Mesenchymal stem cell (in vitro differentiated cells and primary cell): ENCODE data around the gene C5orf34.

Source experiments
- DNase-seq: peaks from one replicate; pipeline ENCODE4 v3.0.0-alpha.2; 2013
- H2AFZ ChIP-seq: one replicate; pipeline ENCODE4 v1.6.1; 2013; ENCODE audit warnings: low read depth, mild to moderate bottlenecking, control low read depth, inconsistent platforms, low read length, moderate library complexity
- H2AK5ac ChIP-seq: 2 replicates; pipeline ENCODE4 v1.6.1; 2013; ENCODE audit warnings: low read length, moderate library complexity, mild to moderate bottlenecking, inconsistent platforms; ENCODE audit not compliant: severe bottlenecking
- H2BK120ac ChIP-seq: one replicate; pipeline ENCODE4 v1.6.1; 2013; ENCODE audit warnings: low read depth, mild to moderate bottlenecking, inconsistent platforms, low read length, moderate library complexity
- H2BK12ac ChIP-seq, 2 experiments: one replicate each; pipeline ENCODE4 v1.6.1; 2013; ENCODE audit warnings: inconsistent platforms in 2 of 2, low read length in 2 of 2, mild to moderate bottlenecking in 2 of 2, moderate library complexity in 2 of 2, control low read depth in 1 of 2
- H2BK15ac ChIP-seq: one replicate; pipeline ENCODE4 v1.6.1; 2013; ENCODE audit warnings: mild to moderate bottlenecking, low read depth, inconsistent platforms; ENCODE audit not compliant: poor library complexity, severe bottlenecking
- H2BK5ac ChIP-seq: 2 replicates; pipeline ENCODE4 v1.6.1; 2013; ENCODE audit warnings: low read depth, mild to moderate bottlenecking, low read length, control low read depth, inconsistent platforms; ENCODE audit not compliant: poor library complexity, severe bottlenecking
- H3K14ac ChIP-seq, 2 experiments: one replicate each; pipeline ENCODE4 v1.6.1; 2013; ENCODE audit warnings: inconsistent platforms in 2 of 2, low read length in 2 of 2, control low read depth in 1 of 2, mild to moderate bottlenecking in 1 of 2, moderate library complexity in 1 of 2
- H3K18ac ChIP-seq, 2 experiments: one replicate each; pipeline ENCODE4 v1.6.1; 2013; ENCODE audit warnings: inconsistent platforms in 2 of 2, low read length in 2 of 2, control low read depth in 1 of 2, low read depth in 1 of 2, mild to moderate bottlenecking in 1 of 2
- H3K23ac ChIP-seq, 2 experiments: one replicate each; pipeline ENCODE4 v1.6.1; 2013; ENCODE audit warnings: inconsistent platforms in 2 of 2, low read length in 2 of 2, mild to moderate bottlenecking in 2 of 2, moderate library complexity in 2 of 2, control low read depth in 1 of 2
- H3K27ac ChIP-seq: 2 replicates; pipeline ENCODE4 v1.5.1; 2013; ENCODE audit warnings: mild to moderate bottlenecking, moderate library complexity, low read length, control low read depth, inconsistent platforms; ENCODE audit not compliant: poor library complexity, severe bottlenecking
- H3K27me3 ChIP-seq, 2 experiments: 2 replicates each; pipeline versions ENCODE4 v1.6.1 to v1.7.0; 2013; ENCODE audit warnings: low read length in 2 of 2, mild to moderate bottlenecking in 2 of 2, moderate library complexity in 2 of 2, control low read depth in 1 of 2, inconsistent platforms in 1 of 2; ENCODE audit not compliant: control insufficient read depth in 1 of 2, insufficient read depth in 1 of 2
- H3K36me3 ChIP-seq, 2 experiments: 2 replicates each; pipeline versions ENCODE4 v1.6.1 to v1.7.0; 2013; ENCODE audit warnings: low read length in 2 of 2, control low read depth in 1 of 2, inconsistent platforms in 1 of 2, low read depth in 1 of 2, mild to moderate bottlenecking in 1 of 2; ENCODE audit not compliant: insufficient read depth in 2 of 2, control insufficient read depth in 1 of 2
- H3K4ac ChIP-seq, 2 experiments: one replicate each; pipeline ENCODE4 v1.6.1; 2013; ENCODE audit warnings: inconsistent platforms in 2 of 2, low read length in 2 of 2, mild to moderate bottlenecking in 2 of 2, moderate library complexity in 2 of 2, control low read depth in 1 of 2, low read depth in 1 of 2
- H3K4me1 ChIP-seq: 2 replicates; pipeline ENCODE4 v1.6.1; 2013; ENCODE audit warnings: low read depth, low read length, control low read depth; ENCODE audit not compliant: control insufficient read depth, insufficient read depth
- H3K4me2 ChIP-seq: 2 replicates; pipeline ENCODE4 v1.6.1; 2013; ENCODE audit warnings: low read length, mild to moderate bottlenecking, inconsistent platforms; ENCODE audit not compliant: poor library complexity, severe bottlenecking
- H3K4me3 ChIP-seq, 2 experiments: 2 replicates each; pipeline versions ENCODE4 v1.5.1 to v1.7.0; 2013; ENCODE audit warnings: low read length in 2 of 2, mild to moderate bottlenecking in 2 of 2, control low read depth in 1 of 2, low read depth in 1 of 2; ENCODE audit not compliant: insufficient read depth in 1 of 2
- H3K79me1 ChIP-seq: replicated peaks from 2 replicates; pipeline ENCODE4 v1.6.1; 2013; ENCODE audit warnings: mild to moderate bottlenecking, control low read depth, low read length, inconsistent platforms; ENCODE audit not compliant: poor library complexity, severe bottlenecking
- H3K9ac ChIP-seq: 2 replicates; pipeline ENCODE4 v1.7.0; 2013; ENCODE audit warnings: mild to moderate bottlenecking, low read length, moderate library complexity
- H3K9me3 ChIP-seq: 2 replicates; pipeline ENCODE4 v1.7.0; 2013; ENCODE audit warnings: mild to moderate bottlenecking, low read length; ENCODE audit not compliant: control insufficient read depth
- H4K8ac ChIP-seq: one replicate; pipeline ENCODE4 v1.6.1; 2013; ENCODE audit warnings: inconsistent platforms, mild to moderate bottlenecking, low read length, moderate library complexity
- H4K91ac ChIP-seq: one replicate; pipeline ENCODE4 v1.6.1; 2013; ENCODE audit warnings: mild to moderate bottlenecking, low read length, inconsistent platforms
- WGBS: methylation state at CpG from one replicate; pipeline ENCODE4 v1.1.7; 2013; ENCODE audit warnings: mixed read lengths; 5-methylcytosine and 5-hydroxymethylcytosine counted together

Gene C5orf34

DNA sequence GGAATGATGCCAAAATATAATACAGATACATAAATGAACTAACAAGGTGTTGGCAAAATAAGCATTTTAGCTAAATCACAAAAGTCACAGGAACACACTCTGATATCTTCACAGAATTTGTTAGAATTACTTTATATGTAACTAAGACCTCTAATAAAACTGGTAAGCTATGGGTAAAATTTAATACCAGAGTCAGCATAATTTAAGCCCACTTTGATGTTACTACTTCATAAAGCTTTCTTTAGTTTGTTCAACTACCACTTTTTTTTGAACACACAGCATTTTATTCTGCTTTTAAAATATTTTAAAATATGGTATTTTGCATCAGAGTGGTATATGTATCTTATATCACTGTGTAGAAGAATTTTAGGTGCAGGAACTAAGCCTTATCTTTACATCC lies 22.0 kb upstream of the C5orf34 start:
- Histone ChIP-seq H2AFZ (no peak overlapping the region), H4K8ac (no peak overlapping the region), H3K23ac (no peak overlapping the region), H2BK12ac (no peak overlapping the region), H3K14ac (no peak overlapping the region), H3K36me3 (peaks cover 13 to 97% of the 10 kb centered on the region in 2 experiments), H2BK15ac (no peak overlapping the region), H3K9ac (no peak overlapping the region), H2BK120ac (no peak overlapping the region), H3K9me3 (no peaks in the 10 kb centered on the region), H3K4ac (no peak overlapping the region), H3K4me1 (no peaks in the 10 kb centered on the region), H3K18ac (no peak overlapping the region), H2AK5ac (no peak overlapping the region), H2BK5ac (no peak overlapping the region), H3K4me3 (no peak overlapping the region), H3K27me3 (no peaks in the 10 kb centered on the region), H4K91ac (no peak overlapping the region), H3K79me1 (peaks cover 10% of the 10 kb centered on the region), H3K4me2 (no peak overlapping the region), H3K27ac (no peak overlapping the region)
- no peak for DNase-seq

DNA sequence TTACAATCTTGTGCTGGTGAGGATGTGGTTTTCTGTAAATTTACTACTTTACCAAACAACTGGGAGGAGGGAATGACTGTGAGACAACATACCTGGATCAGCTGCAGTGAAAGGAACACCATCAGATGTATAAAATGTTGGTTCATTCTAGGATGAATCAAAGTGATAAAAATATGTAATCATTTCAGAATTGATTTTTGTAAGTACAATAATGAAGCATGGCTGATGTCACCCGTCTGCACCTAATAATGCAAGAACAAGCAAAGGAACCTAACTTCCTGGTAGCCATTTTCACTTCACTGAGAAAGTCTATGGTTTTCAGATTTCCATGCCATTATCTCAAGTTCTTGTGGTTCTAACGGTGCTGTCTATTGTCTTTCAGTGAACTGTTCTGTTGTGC lies 18.7 kb upstream of the C5orf34 start:
- no peak overlapping the region for H3K4me2 ChIP-seq
- H2BK5ac ChIP-seq: no peak overlapping the region
- peaks cover 15 to 98% of the 10 kb centered on the region in 2 experiments for H3K36me3 ChIP-seq
- H3K4me1 ChIP-seq: no peaks in the 10 kb centered on the region
- peaks cover 17% of the 10 kb centered on the region for H3K79me1 ChIP-seq
- H2BK120ac ChIP-seq: no peak overlapping the region
- H2AK5ac ChIP-seq: no peak overlapping the region
- no peak overlapping the region for H3K9ac ChIP-seq
- no peak overlapping the region for H4K8ac ChIP-seq
- no peak overlapping the region for H2AFZ ChIP-seq
- H3K4me3 ChIP-seq: no peak overlapping the region
- 90% methylated on average over 2 of the region's 2 CpGs for WGBS
- H3K9me3 ChIP-seq: no peaks in the 10 kb centered on the region
- no peak overlapping the region for H3K23ac ChIP-seq
- no peak overlapping the region for H3K4ac ChIP-seq
- DNase-seq: no peak
- H3K18ac ChIP-seq: no peak overlapping the region
- no peak overlapping the region for H2BK15ac ChIP-seq
- H3K27me3 ChIP-seq: no peaks in the 10 kb centered on the region
- no peak overlapping the region for H4K91ac ChIP-seq
- no peak overlapping the region for H2BK12ac ChIP-seq
- H3K27ac ChIP-seq: no peak overlapping the region
- no peak overlapping the region for H3K14ac ChIP-seq

DNA sequence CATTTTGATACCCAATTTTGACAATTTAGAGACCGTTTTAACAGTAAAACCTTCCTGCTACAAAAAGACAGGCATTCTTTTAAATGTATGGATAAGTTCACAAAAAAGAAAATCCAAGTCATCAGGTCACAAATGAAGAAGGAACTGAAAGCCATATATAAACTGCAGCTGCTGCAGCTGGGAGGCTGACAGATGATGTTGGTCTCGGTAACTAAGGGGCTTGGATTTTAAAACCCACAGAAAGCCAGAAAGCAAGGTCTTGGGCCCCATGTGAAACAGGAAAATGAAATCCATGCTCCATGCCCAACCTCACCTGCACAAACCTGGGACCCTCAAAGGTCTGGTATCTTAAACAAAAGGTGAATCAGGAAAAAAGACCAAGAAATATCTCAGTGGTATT lies 15.7 kb upstream of the C5orf34 start:
- no peak overlapping the region for H3K4me3 ChIP-seq
- no peak overlapping the region for H3K14ac ChIP-seq
- no peak overlapping the region for H2BK15ac ChIP-seq
- H3K9ac ChIP-seq: no peak overlapping the region
- no peak overlapping the region for H4K8ac ChIP-seq
- no peak overlapping the region for H3K4me2 ChIP-seq
- no peaks in the 10 kb centered on the region for H3K4me1 ChIP-seq
- H3K4ac ChIP-seq: no peak overlapping the region
- H3K18ac ChIP-seq: no peak overlapping the region
- H3K23ac ChIP-seq: no peak overlapping the region
- H3K27me3 ChIP-seq: no peaks in the 10 kb centered on the region
- H2BK12ac ChIP-seq: no peak overlapping the region
- no peak overlapping the region for H2AFZ ChIP-seq
- peaks cover 13% of the 10 kb centered on the region for H3K79me1 ChIP-seq
- DNase-seq: no peak
- no peaks in the 10 kb centered on the region for H3K9me3 ChIP-seq
- H2AK5ac ChIP-seq: no peak overlapping the region
- H3K27ac ChIP-seq: no peak overlapping the region
- H2BK120ac ChIP-seq: no peak overlapping the region
- H2BK5ac ChIP-seq: no peak overlapping the region
- H3K36me3 ChIP-seq: peaks cover 12 to 89% of the 10 kb centered on the region in 2 experiments
- 100% methylated on average over 1 of the region's 2 CpGs for WGBS
- H4K91ac ChIP-seq: no peak overlapping the region

DNA sequence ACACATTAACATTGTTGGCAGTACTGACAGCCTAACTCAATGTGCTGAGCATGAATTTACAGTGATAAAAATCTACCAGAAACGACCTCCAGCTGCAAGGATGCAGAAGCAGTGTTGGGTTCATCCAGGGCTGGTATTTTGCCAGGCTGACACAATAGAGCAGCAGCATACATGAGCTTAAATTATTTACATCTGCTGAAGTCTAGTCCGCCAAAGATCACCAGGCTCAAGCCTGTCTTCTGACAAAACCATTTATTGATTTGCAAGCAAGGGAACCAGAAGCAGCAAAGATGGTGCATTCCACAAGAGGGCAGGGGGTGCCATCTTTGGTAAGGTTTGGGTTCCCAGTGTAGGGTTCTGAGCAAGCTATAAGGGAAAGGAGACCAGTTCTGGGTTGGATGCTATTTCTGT lies 8.7 kb upstream of the C5orf34 start:
- no peak overlapping the region for H3K23ac ChIP-seq
- no peak overlapping the region for H3K14ac ChIP-seq
- no peak overlapping the region for H2BK5ac ChIP-seq
- H3K9me3 ChIP-seq: no peaks in the 10 kb centered on the region
- no peak overlapping the region for H4K8ac ChIP-seq
- no peak overlapping the region for H3K4ac ChIP-seq
- no peaks in the 10 kb centered on the region for H3K79me1 ChIP-seq
- no peak overlapping the region for H2AK5ac ChIP-seq
- H3K27me3 ChIP-seq: no peaks in the 10 kb centered on the region
- no peak overlapping the region for H2BK120ac ChIP-seq
- H3K36me3 ChIP-seq: peaks cover 10 to 44% of the 10 kb centered on the region in 2 experiments
- H2BK15ac ChIP-seq: no peak overlapping the region
- no peak for DNase-seq
- H3K4me3 ChIP-seq: no peak overlapping the region
- H3K4me1 ChIP-seq: no peaks in the 10 kb centered on the region
- 95% methylated on average over 2 of the region's 2 CpGs for WGBS
- H3K4me2 ChIP-seq: no peak overlapping the region
- no peak overlapping the region for H2AFZ ChIP-seq
- no peak overlapping the region for H4K91ac ChIP-seq
- H3K27ac ChIP-seq: no peak overlapping the region
- H3K9ac ChIP-seq: no peak overlapping the region
- no peak overlapping the region for H2BK12ac ChIP-seq
- H3K18ac ChIP-seq: no peak overlapping the region
